ENCODE measurements around the gene SLC7A14. TPM values are rescaled to one million over a fixed set of nuclear protein-coding genes. Genes with fewer than 3 reads are reported as not detected.

SLC7A14 gene
- total RNA-seq, 1 donor from 2014 or later, result not detected

DNA sequence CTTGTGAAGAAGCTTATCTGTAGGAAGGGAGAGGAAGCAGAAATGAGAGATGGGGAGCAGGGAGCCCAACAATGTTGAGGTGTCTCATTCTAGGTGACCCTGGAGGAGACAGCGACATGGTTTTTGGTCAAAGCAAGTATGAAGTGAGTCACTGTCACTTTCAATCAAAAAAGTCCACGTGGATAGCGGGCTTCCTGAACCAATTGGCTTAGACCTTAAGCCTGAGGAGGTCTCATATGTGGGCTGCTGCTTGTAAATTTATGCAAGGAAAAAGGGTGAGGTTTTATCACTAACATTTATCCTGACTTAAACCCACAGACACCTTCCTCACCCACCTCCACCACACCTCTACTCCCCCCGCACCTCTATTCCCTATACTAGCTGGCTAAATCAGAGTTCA lies 144.5 kb downstream of the SLC7A14 start:
- no peaks in the 10 kb centered on the region for H3K4me1 ChIP-seq
- no peaks in the 10 kb centered on the region for H3K36me3 ChIP-seq
- H3K27me3 Mint-ChIP-seq (ENCODE audit: insufficient read depth, low read depth), result peaks cover 15% of the 10 kb centered on the region
- H3K4me1 Mint-ChIP-seq, result peaks cover 23% of the 10 kb centered on the region
- TF ChIP-seq, protein P1, sequence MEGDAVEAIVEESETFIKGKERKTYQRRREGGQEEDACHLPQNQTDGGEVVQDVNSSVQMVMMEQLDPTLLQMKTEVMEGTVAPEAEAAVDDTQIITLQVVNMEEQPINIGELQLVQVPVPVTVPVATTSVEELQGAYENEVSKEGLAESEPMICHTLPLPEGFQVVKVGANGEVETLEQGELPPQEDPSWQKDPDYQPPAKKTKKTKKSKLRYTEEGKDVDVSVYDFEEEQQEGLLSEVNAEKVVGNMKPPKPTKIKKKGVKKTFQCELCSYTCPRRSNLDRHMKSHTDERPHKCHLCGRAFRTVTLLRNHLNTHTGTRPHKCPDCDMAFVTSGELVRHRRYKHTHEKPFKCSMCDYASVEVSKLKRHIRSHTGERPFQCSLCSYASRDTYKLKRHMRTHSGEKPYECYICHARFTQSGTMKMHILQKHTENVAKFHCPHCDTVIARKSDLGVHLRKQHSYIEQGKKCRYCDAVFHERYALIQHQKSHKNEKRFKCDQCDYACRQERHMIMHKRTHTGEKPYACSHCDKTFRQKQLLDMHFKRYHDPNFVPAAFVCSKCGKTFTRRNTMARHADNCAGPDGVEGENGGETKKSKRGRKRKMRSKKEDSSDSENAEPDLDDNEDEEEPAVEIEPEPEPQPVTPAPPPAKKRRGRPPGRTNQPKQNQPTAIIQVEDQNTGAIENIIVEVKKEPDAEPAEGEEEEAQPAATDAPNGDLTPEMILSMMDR (IDR thresholded peaks at IDR 0.05), result no peak
- TF ChIP-seq EZH2phosphoT487 (IDR thresholded peaks at IDR 0.05) (no peak), EZH2 (IDR thresholded peaks at IDR 0.05) (no peak)
- DNase-seq (ENCODE audit: low spot score), result no peak
- peaks cover 3% of the 10 kb centered on the region for H3K36me3 Mint-ChIP-seq
- H3K27ac Mint-ChIP-seq, result no peak overlapping the region
- H3F3A ChIP-seq (ENCODE audit: low read depth), result no peaks in the 10 kb centered on the region
- no peak overlapping the region for H2AFZ ChIP-seq (replicated peaks)
- peaks cover 2% of the 10 kb centered on the region for H3K9me3 Mint-ChIP-seq
- H3K27me3 ChIP-seq, result no peaks in the 10 kb centered on the region
- H3K9me3 ChIP-seq (ENCODE audit: low read depth), result no peaks in the 10 kb centered on the region
- no peaks in the 10 kb centered on the region for H4K20me1 ChIP-seq (ENCODE audit: low read depth)
- no peak overlapping the region for H3K4me3 Mint-ChIP-seq
- no peak overlapping the region for H3K4me3 ChIP-seq
- H3K79me2 ChIP-seq (ENCODE audit: low read depth), result no peaks in the 10 kb centered on the region
- H3K4me2 ChIP-seq, result no peak overlapping the region
- H3K9ac ChIP-seq, result no peak overlapping the region
- no peak overlapping the region for H3K27ac ChIP-seq

DNA sequence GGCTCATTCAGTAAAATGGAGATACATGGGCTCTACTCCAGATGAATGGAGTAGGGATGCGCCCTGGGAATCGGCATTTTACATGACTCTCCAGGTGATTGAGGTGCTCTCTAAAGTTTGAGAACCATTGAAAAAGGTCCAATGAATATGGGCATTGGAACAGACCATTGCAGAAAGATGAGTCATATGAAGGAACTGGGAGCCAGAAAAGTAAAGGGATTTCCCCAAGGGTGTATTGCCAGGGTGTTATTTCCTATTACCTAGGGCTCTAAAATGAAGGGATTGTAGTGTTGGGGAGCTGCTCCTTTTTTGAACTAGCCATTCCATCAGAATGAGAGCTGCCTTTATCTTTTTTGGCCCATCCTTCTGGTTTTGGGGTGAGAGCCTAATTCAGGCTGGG lies 145.5 kb downstream of the SLC7A14 start:
- no peak overlapping the region for H3K27ac Mint-ChIP-seq
- Histone ChIP-seq H3K27ac (no peak overlapping the region), H3K27me3 (no peaks in the 10 kb centered on the region)

DNA sequence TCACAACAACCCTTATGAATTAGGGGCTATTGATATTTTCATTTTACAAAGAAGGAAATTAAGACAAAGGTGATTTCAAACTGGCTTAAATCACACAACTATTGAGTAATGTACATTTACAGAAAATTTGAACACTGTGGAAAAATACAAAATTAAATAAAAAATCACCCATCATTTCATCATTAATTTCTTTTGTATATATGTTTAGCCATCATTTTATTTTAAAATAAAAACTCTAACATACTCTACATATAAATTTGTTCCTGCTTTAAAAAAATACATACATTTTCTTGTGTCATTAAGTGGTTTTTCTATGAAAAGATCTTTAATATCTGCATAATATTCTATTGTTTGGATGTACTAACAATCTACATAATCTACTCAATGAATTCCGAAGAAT lies 147.0 kb downstream of the SLC7A14 start:
- DNase-seq (ENCODE audit: low spot score), result no peak
- Histone ChIP-seq H3K27me3 (no peaks in the 10 kb centered on the region), H3F3A (ENCODE audit: low read depth) (no peaks in the 10 kb centered on the region), H3K27ac (no peak overlapping the region), H3K4me2 (no peak overlapping the region), H3K79me2 (ENCODE audit: low read depth) (no peaks in the 10 kb centered on the region), H3K4me1 (no peaks in the 10 kb centered on the region), H4K20me1 (ENCODE audit: low read depth) (no peaks in the 10 kb centered on the region), H2AFZ (replicated peaks) (no peak overlapping the region), H3K36me3 (no peaks in the 10 kb centered on the region), H3K9ac (no peak overlapping the region), H3K4me3 (no peak overlapping the region), H3K9me3 (ENCODE audit: low read depth) (no peaks in the 10 kb centered on the region)
- Mint-ChIP-seq H3K9me3 (peaks cover 2% of the 10 kb centered on the region), H3K36me3 (peaks cover 3% of the 10 kb centered on the region), H3K27me3 (ENCODE audit: insufficient read depth, low read depth) (peaks cover 10% of the 10 kb centered on the region), H3K4me3 (no peak overlapping the region), H3K4me1 (peaks cover 19% of the 10 kb centered on the region), H3K27ac (no peak overlapping the region)
- no peak for TF ChIP-seq EZH2phosphoT487 (IDR thresholded peaks at IDR 0.05)
- TF ChIP-seq, protein P1 (IDR thresholded peaks at IDR 0.05), result no peak
- TF ChIP-seq EZH2 (IDR thresholded peaks at IDR 0.05), result no peak

More for the DNA sequence above, 145.5 kb downstream of the SLC7A14 start:
- Histone ChIP-seq H3K4me3 (no peak overlapping the region), H3F3A (ENCODE audit: low read depth) (no peaks in the 10 kb centered on the region), H3K4me2 (no peak overlapping the region), H4K20me1 (ENCODE audit: low read depth) (no peaks in the 10 kb centered on the region), H2AFZ (replicated peaks) (no peak overlapping the region), H3K36me3 (no peaks in the 10 kb centered on the region), H3K79me2 (ENCODE audit: low read depth) (no peaks in the 10 kb centered on the region), H3K4me1 (no peaks in the 10 kb centered on the region), H3K9ac (no peak overlapping the region), H3K9me3 (ENCODE audit: low read depth) (no peaks in the 10 kb centered on the region)
- TF ChIP-seq EZH2phosphoT487 (IDR thresholded peaks at IDR 0.05) (no peak), EZH2 (IDR thresholded peaks at IDR 0.05) (no peak)
- TF ChIP-seq, protein P1 (IDR thresholded peaks at IDR 0.05), result no peak
- H3K9me3 Mint-ChIP-seq, result peaks cover 2% of the 10 kb centered on the region
- DNase-seq (ENCODE audit: low spot score), result no peak
- peaks cover 3% of the 10 kb centered on the region for H3K36me3 Mint-ChIP-seq
- peaks cover 15% of the 10 kb centered on the region for H3K27me3 Mint-ChIP-seq (ENCODE audit: insufficient read depth, low read depth)
- peaks cover 23% of the 10 kb centered on the region for H3K4me1 Mint-ChIP-seq
- H3K4me3 Mint-ChIP-seq, result no peak overlapping the region

Measured in neural progenitor cell (in vitro differentiated cells).